Calu3 (cell line): Measurements from ENCODE around the gene C1orf52. TPM values are rescaled to one million over a fixed set of nuclear protein-coding genes. Genes with fewer than 3 reads are reported as not detected.
A peak's percentile ranks its signal among the peaks of the same experiment; 100 is the strongest.

Experiments used
- BruUV-seq: library from RNA; stranded (reverse); fragments of 400-500 nt; replicated peaks from 2 replicates; lab custom pipeline; 2021; lab: Mats Ljungman, UMichigan
- CTCF ChIA-PET: fragments of 300-600 bp; sonication (Branson Sonifier 250); formaldehyde crosslinking; loops from one replicate; lab custom pipeline; 2022; ENCODE audit warnings: antibody characterized with exemption; lab: Charles Lee
- DNase-seq: peaks from one replicate; pipeline ENCODE4 v3.0.0; 2022
- H3K27ac Mint-ChIP-seq: one replicate; pipeline ENCODE4 v1.8.0; 2022; ENCODE audit warnings: mixed read lengths; ENCODE audit not compliant: unreplicated experiment
- H3K27me3 Mint-ChIP-seq: one replicate; pipeline ENCODE4 v1.8.0; 2022; ENCODE audit warnings: mixed read lengths; ENCODE audit not compliant: unreplicated experiment
- H3K36me3 Mint-ChIP-seq: one replicate; pipeline ENCODE4 v1.8.0; 2022; ENCODE audit warnings: mild to moderate bottlenecking, moderate library complexity, mixed read lengths; ENCODE audit not compliant: insufficient read depth, unreplicated experiment
- H3K4me1 Mint-ChIP-seq: one replicate; pipeline ENCODE4 v1.8.0; 2022; ENCODE audit warnings: mild to moderate bottlenecking, low read depth, mixed read lengths; ENCODE audit not compliant: unreplicated experiment
- H3K4me3 Mint-ChIP-seq: one replicate; pipeline ENCODE4 v1.8.0; 2022; ENCODE audit warnings: mild to moderate bottlenecking, low read depth, moderate library complexity, mixed read lengths; ENCODE audit not compliant: unreplicated experiment
- H3K9me3 Mint-ChIP-seq: one replicate; pipeline ENCODE4 v1.8.0; 2022; ENCODE audit warnings: low read depth, mixed read lengths; ENCODE audit not compliant: unreplicated experiment
- intact Hi-C: fragments of 100-400 bp; cut with micrococcal nuclease; formaldehyde crosslinking; loops from one replicate; pipeline ENCODE4 v1.10.0; 2022; ENCODE audit not compliant: unreplicated experiment
- total RNA-seq: library from RNA; stranded (reverse); gene quantifications from 2 replicates; pipeline ENCODE4 v1.2.3, GENCODE V29; 2022
- TF ChIP-seq, protein P1 (sequence below): fragments of 200-600 bp; IDR thresholded peaks from one replicate; pipeline ENCODE4 v1.8.0; 2022; ENCODE audit warnings: antibody characterized with exemption; ENCODE audit not compliant: unreplicated experiment

C1orf52 gene
- total RNA-seq, 1 experiment from 2014 or later = 29.7 TPM

DNA sequence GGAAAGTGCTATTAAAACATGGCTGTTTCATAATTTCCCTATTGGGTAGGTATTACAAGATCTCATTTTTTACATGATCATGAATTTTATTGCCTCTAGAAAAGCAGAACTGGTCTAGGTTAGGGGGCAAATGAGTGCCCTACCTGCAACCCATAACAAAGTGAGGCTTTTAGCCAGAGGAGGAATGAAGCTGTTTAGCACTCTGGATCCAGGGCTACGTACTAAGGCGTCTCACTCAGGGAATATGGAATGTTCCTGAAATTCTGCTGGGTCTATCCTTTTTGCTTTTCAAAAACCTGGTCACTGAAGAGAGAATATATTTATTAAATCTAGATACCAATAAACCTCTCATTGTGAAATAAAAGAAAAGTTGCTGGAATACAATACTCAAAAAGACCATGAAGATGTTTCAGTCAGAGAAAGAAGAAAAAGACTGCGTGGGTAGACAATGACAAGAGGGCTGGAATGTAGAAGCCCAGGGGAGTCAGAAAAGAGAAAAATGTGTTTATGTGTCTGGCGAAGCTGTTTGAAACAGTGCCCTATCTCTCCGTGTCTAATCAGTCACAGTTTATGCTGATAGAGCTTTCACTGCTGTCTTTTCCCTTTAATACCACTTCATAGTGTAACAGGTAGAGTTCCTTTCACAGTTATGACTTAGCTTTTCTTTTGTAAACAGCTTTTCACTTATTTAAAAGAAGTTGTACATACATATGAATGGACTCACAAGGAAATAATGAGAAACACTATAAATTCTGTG, 33.7 kb downstream of the C1orf52 start:
- CTCF ChIA-PET = interaction anchor here (0.9 to 1.1 kb wide), 2 partner anchors 11 to 281 kb away, joined by 3 to 4 read pairs; no protein-coding TSS in a partner anchor
- H3K4me3 Mint-ChIP-seq = no peak overlapping the region
- DNase-seq = no peak

DNA sequence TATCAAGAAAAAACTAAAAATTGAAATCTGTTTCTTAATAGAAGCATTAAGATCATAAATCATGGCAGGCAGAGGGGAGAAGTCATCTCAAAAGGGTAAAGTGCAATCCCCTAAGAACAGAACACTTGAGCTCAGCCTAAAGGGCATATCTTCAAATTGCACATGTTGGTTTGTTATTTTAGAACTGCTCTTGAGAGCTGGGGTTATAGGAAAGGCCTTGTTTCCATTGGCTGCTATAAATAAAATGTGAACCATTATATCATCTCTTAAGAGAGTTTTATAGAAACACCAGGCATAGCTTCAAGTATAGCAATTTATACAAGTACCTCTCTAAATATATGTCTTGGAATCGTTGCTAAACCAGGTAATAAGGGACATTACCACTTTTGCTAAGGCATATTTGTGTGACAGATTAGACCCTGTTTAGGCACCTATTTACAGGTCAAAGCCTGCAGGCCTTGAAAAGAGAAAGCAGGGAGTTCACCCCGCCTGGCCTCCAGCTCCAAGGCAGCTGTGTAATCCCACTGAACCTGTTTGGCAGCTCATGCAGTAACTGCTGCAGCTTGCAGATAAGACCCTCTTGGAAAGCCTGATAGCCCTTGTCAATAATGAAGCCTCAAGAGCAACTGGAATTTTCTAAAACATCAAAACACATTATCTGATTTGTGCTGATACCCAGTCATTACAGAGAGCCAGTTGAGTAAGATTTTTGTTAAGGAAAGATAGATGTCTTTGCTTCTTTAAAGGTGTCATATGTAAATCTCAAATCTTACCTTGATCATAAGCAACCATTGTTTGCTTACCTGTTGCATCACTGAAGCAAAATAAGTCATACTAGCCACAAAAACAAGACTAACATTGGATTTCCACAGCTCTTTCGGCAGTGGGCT, 34.5 kb downstream of the C1orf52 start:
- Mint-ChIP-seq H3K27me3 (no peaks in the 10 kb centered on the region), H3K4me1 (peaks cover 47% of the 10 kb centered on the region), H3K4me3 (no peak overlapping the region), H3K27ac (peak overlapping the region; percentile 86), H3K36me3 (peaks cover 6% of the 10 kb centered on the region), H3K9me3 (no peaks in the 10 kb centered on the region)
- intact Hi-C loops = no loop called here
- TF ChIP-seq, protein P1, sequence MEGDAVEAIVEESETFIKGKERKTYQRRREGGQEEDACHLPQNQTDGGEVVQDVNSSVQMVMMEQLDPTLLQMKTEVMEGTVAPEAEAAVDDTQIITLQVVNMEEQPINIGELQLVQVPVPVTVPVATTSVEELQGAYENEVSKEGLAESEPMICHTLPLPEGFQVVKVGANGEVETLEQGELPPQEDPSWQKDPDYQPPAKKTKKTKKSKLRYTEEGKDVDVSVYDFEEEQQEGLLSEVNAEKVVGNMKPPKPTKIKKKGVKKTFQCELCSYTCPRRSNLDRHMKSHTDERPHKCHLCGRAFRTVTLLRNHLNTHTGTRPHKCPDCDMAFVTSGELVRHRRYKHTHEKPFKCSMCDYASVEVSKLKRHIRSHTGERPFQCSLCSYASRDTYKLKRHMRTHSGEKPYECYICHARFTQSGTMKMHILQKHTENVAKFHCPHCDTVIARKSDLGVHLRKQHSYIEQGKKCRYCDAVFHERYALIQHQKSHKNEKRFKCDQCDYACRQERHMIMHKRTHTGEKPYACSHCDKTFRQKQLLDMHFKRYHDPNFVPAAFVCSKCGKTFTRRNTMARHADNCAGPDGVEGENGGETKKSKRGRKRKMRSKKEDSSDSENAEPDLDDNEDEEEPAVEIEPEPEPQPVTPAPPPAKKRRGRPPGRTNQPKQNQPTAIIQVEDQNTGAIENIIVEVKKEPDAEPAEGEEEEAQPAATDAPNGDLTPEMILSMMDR = no peak
- DNase-seq = peak; percentile 82
- CTCF ChIA-PET = interaction anchor here (0.9 to 1.1 kb wide), 2 partner anchors 10 to 280 kb away, joined by 3 to 4 read pairs; no protein-coding TSS in a partner anchor
- BruUV-seq = no TSS peak

More for the DNA sequence above, 33.7 kb downstream of the C1orf52 start:
- Mint-ChIP-seq H3K27me3 (no peaks in the 10 kb centered on the region), H3K27ac (peak overlapping the region; percentile 86), H3K36me3 (peaks cover 6% of the 10 kb centered on the region), H3K4me1 (peaks cover 50% of the 10 kb centered on the region), H3K9me3 (no peaks in the 10 kb centered on the region)
- intact Hi-C loops = no loop called here
- TF ChIP-seq, protein P1 = no peak
- BruUV-seq = no TSS peak

DNA sequence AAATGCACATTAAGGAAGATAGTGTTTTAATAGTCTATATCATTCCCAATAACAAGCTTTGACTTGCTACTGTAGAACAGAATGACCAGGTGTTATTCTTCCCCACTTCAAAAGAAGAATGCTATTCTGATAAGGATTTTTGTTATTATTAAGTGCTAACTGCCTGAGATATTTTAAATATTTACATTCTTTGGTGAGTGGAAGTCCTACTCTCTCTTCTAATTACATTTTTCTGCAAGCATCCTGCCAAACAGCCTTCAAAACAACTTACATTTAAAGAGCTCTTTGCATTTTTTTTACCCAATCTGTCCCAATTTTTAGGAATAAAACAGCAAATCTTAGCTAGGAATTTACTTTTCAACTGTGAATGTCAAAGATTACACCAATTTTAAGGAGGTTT, 35.2 kb downstream of the C1orf52 start:
- intact Hi-C loops = no loop called here
- H3K27me3 Mint-ChIP-seq = no peaks in the 10 kb centered on the region
- DNase-seq = no peak
- H3K4me1 Mint-ChIP-seq = peaks cover 45% of the 10 kb centered on the region
- H3K9me3 Mint-ChIP-seq = no peaks in the 10 kb centered on the region
- H3K4me3 Mint-ChIP-seq = no peak overlapping the region
- CTCF ChIA-PET = no interaction called here
- TF ChIP-seq, protein P1 = no peak
- H3K36me3 Mint-ChIP-seq = peaks cover 6% of the 10 kb centered on the region
- BruUV-seq = no TSS peak
- H3K27ac Mint-ChIP-seq = peak overlapping the region; percentile 86

DNA sequence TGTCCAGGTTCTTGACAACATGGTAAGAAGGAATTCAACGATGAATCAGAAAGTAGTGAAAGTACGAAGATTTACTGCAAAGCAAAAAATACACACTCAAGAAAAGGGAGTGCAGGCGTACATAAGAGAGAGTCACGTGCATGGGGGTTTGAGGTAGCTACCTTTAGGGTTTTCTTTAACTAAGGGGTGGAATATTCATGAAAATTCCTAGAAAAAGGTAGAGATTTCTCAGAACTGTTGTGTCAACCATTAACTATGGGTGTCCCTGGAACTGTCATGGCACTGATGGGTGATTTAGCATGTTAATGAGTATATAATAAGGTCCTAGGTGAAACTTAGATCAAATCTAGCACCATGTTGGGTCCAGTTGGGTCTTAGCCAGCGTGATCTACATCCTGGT, 36.1 kb downstream of the C1orf52 start:
- Mint-ChIP-seq H3K36me3 (peaks cover 6% of the 10 kb centered on the region), H3K9me3 (no peaks in the 10 kb centered on the region), H3K27me3 (no peaks in the 10 kb centered on the region), H3K4me3 (no peak overlapping the region), H3K27ac (peak overlapping the region; percentile 34), H3K4me1 (peaks cover 45% of the 10 kb centered on the region)
- TF ChIP-seq, protein P1 = no peak
- DNase-seq = no peak
- intact Hi-C loops = no loop called here
- BruUV-seq = no TSS peak
- CTCF ChIA-PET = no interaction called here
